ENCODE measurements around the gene AP2B1. TPM values are rescaled to one million over a fixed set of nuclear protein-coding genes. Genes with fewer than 3 reads are reported as not detected.

The AP2B1 gene
- total RNA-seq, 1 experiment from 2014 or later = 217 TPM

DNA sequence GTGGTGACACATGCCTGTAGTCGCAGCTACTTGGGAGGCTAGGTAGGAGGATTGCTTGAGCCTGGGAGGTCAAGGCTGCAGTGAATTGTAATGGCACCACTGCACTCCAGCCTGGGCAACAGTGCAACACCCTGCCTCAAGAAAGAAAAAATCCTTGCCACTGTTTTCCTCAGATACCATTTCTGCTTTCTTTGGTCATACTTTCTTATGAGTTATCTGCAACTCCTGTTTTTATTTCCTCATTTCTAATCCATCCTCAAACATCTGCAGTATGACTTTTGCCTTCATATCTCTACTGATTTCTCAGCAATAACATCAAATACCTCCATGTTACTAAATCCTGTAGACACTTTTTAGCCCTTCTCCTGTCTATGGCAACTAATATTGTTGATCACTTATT lies 3.1 kb upstream of the AP2B1 start:
- Histone ChIP-seq H3K14ac (ENCODE audit: insufficient read depth, low read length) (no peak overlapping the region), H4K5ac (ENCODE audit: insufficient read length, low read depth, low read length) (no peak overlapping the region), H2AFZ (ENCODE audit: low read length) (no peak overlapping the region), H4K8ac (replicated peaks; ENCODE audit: insufficient read length, low read depth, low read length) (no peak overlapping the region), H3T11ph (ENCODE audit: low read length) (no peak overlapping the region), H3K27ac (ENCODE audit: insufficient read length, low read depth, low read length) (no peak overlapping the region), H3K18ac (ENCODE audit: insufficient read length, low read depth, low read length) (no peak overlapping the region), H2BK15ac (ENCODE audit: low read depth, low read length) (no peak overlapping the region), H3K23ac (ENCODE audit: insufficient read length, low read depth, low read length) (no peak overlapping the region), H4K91ac (ENCODE audit: insufficient read length, low read depth, low read length) (no peak overlapping the region), H3K79me2 (ENCODE audit: insufficient read depth, low read length) (peaks cover 6% of the 10 kb centered on the region; the same call in 1 of the 2 replicates), H2BK120ac (ENCODE audit: low read depth, low read length, poor library complexity, severe bottlenecking) (no peak overlapping the region), H3K4me2 (ENCODE audit: insufficient read depth, insufficient read length, low read length) (no peak overlapping the region), H2AK5ac (ENCODE audit: insufficient read length, low read length) (no peak overlapping the region), H3K9ac (ENCODE audit: extremely low read depth, insufficient read length, low read length) (no peak overlapping the region), H3K9me3 (ENCODE audit: control insufficient read depth, low read depth, low read length) (no peaks in the 10 kb centered on the region), H3K4ac (ENCODE audit: low read depth, low read length) (no peak overlapping the region), H3K79me1 (ENCODE audit: insufficient read depth, low read depth, low read length, poor library complexity, severe bottlenecking) (peaks cover 2% of the 10 kb centered on the region), H4K20me1 (ENCODE audit: control insufficient read depth, insufficient read depth, insufficient read length) (no peaks in the 10 kb centered on the region), H3K23me2 (ENCODE audit: insufficient read length, low read depth, low read length, poor library complexity, severe bottlenecking) (no peaks in the 10 kb centered on the region), H2BK12ac (ENCODE audit: insufficient read length, low read depth, low read length) (no peak overlapping the region), H3K56ac (ENCODE audit: insufficient read length, low read depth, low read length) (no peak overlapping the region), H2BK5ac (ENCODE audit: insufficient read length, low read length) (no peak overlapping the region), H3K4me1 (ENCODE audit: insufficient read depth, low read length) (no peaks in the 10 kb centered on the region; the same call in 1 of the 2 replicates), H3K27me3 (ENCODE audit: insufficient read depth, low read length) (no peaks in the 10 kb centered on the region), H2BK20ac (ENCODE audit: low read depth, low read length, poor library complexity, severe bottlenecking) (no peak overlapping the region)
- Mint-ChIP-seq H3K9me3 (no peaks in the 10 kb centered on the region), H3K4me3 (no peak overlapping the region), H3K4me1 (peaks cover 14 to 16% of the 10 kb centered on the region in 2 experiments), H3K27me3 (ENCODE audit: low read depth) (peaks cover 8% of the 10 kb centered on the region), H3K36me3 (ENCODE audit: insufficient read depth in 1 of 3, low read depth in 3 of 3) (no peaks in the 10 kb centered on the region), H3K27ac (no peak overlapping the region)
- no peak for DNase-seq
- TF ChIP-seq, protein P1, sequence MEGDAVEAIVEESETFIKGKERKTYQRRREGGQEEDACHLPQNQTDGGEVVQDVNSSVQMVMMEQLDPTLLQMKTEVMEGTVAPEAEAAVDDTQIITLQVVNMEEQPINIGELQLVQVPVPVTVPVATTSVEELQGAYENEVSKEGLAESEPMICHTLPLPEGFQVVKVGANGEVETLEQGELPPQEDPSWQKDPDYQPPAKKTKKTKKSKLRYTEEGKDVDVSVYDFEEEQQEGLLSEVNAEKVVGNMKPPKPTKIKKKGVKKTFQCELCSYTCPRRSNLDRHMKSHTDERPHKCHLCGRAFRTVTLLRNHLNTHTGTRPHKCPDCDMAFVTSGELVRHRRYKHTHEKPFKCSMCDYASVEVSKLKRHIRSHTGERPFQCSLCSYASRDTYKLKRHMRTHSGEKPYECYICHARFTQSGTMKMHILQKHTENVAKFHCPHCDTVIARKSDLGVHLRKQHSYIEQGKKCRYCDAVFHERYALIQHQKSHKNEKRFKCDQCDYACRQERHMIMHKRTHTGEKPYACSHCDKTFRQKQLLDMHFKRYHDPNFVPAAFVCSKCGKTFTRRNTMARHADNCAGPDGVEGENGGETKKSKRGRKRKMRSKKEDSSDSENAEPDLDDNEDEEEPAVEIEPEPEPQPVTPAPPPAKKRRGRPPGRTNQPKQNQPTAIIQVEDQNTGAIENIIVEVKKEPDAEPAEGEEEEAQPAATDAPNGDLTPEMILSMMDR (conservative IDR thresholded peaks at IDR 0.05) = no peak
- WGBS (ENCODE audit: extremely low coverage, insufficient read length, low lambda C conversion rate) = no CpG with 5 or more reads among the region's 1 CpG

All from H9 (cell line).